Measurements from ENCODE around the gene ZFYVE16.

GRCh38 chr5:80495891-80496290 lies 88.0 kb downstream of the ZFYVE16 start:
- TF ChIP-seq CTCF (IDR thresholded peaks at IDR 0.05) (no peak), POLR2AphosphoS5 (IDR thresholded peaks at IDR 0.05) (no peak), EP300 (IDR thresholded peaks at IDR 0.05) (no peak), POLR2A (IDR thresholded peaks at IDR 0.05) (no peak)

All from sigmoid colon (tissue), 4 donors.